OCI-LY7 (cell line): ENCODE measurements around the gene SETDB2.

Experiments
- CTCF ChIP-seq: fragments of 200-600 bp; sonication (generic); conservative IDR thresholded peaks from 2 replicates; pipeline ENCODE4 v1.5.1; 2014; ENCODE audit warnings: mild to moderate bottlenecking, antibody characterized with exemption, low read length, moderate library complexity, mixed read lengths
- EZH2phosphoT487 ChIP-seq: fragments of 200-600 bp; sonication (generic); IDR thresholded peaks from 2 replicates; pipeline ENCODE4 v1.6.1; 2018; ENCODE audit warnings: low read depth, borderline replicate concordance, mild to moderate bottlenecking, mixed run types, antibody characterized with exemption, low read length, moderate library complexity, mixed read lengths

GRCh38 chr13:49410006-49410405 is 34.1 kb upstream of the SETDB2 start:
- TF ChIP-seq CTCF (no peak), EZH2phosphoT487 (no peak)
